C4-2B (cell line): ENCODE data around the gene VCAN.

Experiments
- ZFX ChIP-seq: fragments of 450-650 bp; IDR thresholded peaks from 2 replicates; pipeline ENCODE4 v1.6.1; 2017
- TF ChIP-seq, protein P1 (sequence below): fragments of 450-650 bp; conservative IDR thresholded peaks from 2 replicates; pipeline ENCODE4 v1.5.1; 2017; ENCODE audit warnings: mild to moderate bottlenecking

DNA sequence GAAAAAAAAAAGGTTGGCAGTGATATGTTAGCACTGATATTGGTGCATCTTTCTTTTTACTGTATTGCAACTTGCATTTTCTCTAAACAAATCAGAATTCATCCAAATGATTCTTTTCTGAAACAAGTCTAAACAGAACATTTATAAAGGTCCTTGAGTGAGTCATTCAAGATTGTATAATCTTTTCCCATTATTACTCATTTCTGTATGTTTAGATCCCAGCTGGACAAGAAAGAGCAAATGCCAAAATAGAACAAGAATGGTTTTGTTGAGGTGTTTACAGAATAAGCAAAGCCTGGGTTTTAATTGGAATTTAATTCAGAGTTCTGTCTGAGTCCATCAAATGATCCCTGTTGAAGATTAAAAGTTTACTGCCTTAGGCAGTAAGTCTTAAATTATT, 112.3 kb downstream of the VCAN start:
- TF ChIP-seq, protein P1, sequence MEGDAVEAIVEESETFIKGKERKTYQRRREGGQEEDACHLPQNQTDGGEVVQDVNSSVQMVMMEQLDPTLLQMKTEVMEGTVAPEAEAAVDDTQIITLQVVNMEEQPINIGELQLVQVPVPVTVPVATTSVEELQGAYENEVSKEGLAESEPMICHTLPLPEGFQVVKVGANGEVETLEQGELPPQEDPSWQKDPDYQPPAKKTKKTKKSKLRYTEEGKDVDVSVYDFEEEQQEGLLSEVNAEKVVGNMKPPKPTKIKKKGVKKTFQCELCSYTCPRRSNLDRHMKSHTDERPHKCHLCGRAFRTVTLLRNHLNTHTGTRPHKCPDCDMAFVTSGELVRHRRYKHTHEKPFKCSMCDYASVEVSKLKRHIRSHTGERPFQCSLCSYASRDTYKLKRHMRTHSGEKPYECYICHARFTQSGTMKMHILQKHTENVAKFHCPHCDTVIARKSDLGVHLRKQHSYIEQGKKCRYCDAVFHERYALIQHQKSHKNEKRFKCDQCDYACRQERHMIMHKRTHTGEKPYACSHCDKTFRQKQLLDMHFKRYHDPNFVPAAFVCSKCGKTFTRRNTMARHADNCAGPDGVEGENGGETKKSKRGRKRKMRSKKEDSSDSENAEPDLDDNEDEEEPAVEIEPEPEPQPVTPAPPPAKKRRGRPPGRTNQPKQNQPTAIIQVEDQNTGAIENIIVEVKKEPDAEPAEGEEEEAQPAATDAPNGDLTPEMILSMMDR: no peak
- no peak for TF ChIP-seq ZFX
